Natural killer cell treated with Interleukin-12 subunit alpha and Interleukin-12 subunit beta and Interleukin-15 and Interleukin-18, amount 100 ng/mL, for 72 hours (primary cell): ENCODE measurements around the gene ADIPOR1. TPM values are rescaled to one million over a fixed set of nuclear protein-coding genes. Genes with fewer than 3 reads are reported as not detected.
"Not testable (repeated sequence)": the region's sequence is repeated elsewhere in the genome, so short reads cannot be mapped to it uniquely, and the experiment has no call there.

ENCODE experiments used
- ATAC-seq, 2 donors: fragments of 150-1000 bp; cut with Tn5 transposase in 1 of 2; sonication (Bioruptor Pico), chemical (Tn5 transposase) in 1 of 2; 2 replicates each; pipeline ENCODE4 v1.10.0; 2021
- DNase-seq: peaks from one replicate; pipeline ENCODE4 v3.0.0; 2022; ENCODE audit warnings: low spot score
- H3K27ac Mint-ChIP-seq, 2 donors: 1 replicate in 1 of 2; 2 replicates in 1 of 2; pipeline ENCODE4 v1.8.0; 2022; ENCODE audit warnings: mixed read lengths in 2 of 2, mild to moderate bottlenecking in 1 of 2, moderate library complexity in 1 of 2
- H3K27me3 Mint-ChIP-seq, 2 donors: 1 replicate in 1 of 2; 2 replicates in 1 of 2; pipeline ENCODE4 v1.8.0; 2022; ENCODE audit warnings: mixed read lengths in 2 of 2
- H3K36me3 Mint-ChIP-seq: one replicate; pipeline ENCODE4 v1.8.0; 2022; ENCODE audit warnings: mixed read lengths
- H3K4me1 Mint-ChIP-seq, 2 donors: 1 replicate in 1 of 2; 2 replicates in 1 of 2; pipeline ENCODE4 v1.8.0; 2022; ENCODE audit warnings: low read depth in 2 of 2, mixed read lengths in 2 of 2, mild to moderate bottlenecking in 1 of 2
- H3K4me3 Mint-ChIP-seq: one replicate; pipeline ENCODE4 v1.8.0; 2022; ENCODE audit warnings: mixed read lengths
- H3K9me3 Mint-ChIP-seq: 2 replicates; pipeline ENCODE4 v1.8.0; 2022; ENCODE audit warnings: mixed read lengths
- total RNA-seq, 2 donors: library from RNA; stranded (reverse); gene quantifications; one replicate each; pipeline ENCODE4 v1.2.3, GENCODE V29; 2022

ADIPOR1 gene
- total RNA-seq, 2 donors from 2014 or later: 83.3 to 92.5 TPM

GRCh38 chr1:202987255-202987654 lies 29.1 kb upstream of the ADIPOR1 start:
- no peaks in the 10 kb centered on the region for H3K9me3 Mint-ChIP-seq
- no peak overlapping the region for H3K4me3 Mint-ChIP-seq
- H3K27ac Mint-ChIP-seq: no peak overlapping the region
- ATAC-seq: no peak
- H3K27me3 Mint-ChIP-seq: peaks cover 13 to 19% of the 10 kb centered on the region in 2 donors
- no peak for DNase-seq
- H3K36me3 Mint-ChIP-seq: no peaks in the 10 kb centered on the region
- no peaks in the 10 kb centered on the region for H3K4me1 Mint-ChIP-seq

- H3K9me3 Mint-ChIP-seq, H3K36me3 Mint-ChIP-seq, H3K27ac Mint-ChIP-seq, H3K4me3 Mint-ChIP-seq, H3K27me3 Mint-ChIP-seq, DNase-seq, ATAC-seq, H3K4me1 Mint-ChIP-seq: not testable (repeated sequence)
These were observed 28.0 kb upstream of the ADIPOR1 start for GRCh38 chr1:202986120-202986519.

GRCh38 chr1:202982715-202983430 lies 24.8 kb upstream of the ADIPOR1 start:
- Mint-ChIP-seq H3K4me3 (no peak overlapping the region), H3K36me3 (no peaks in the 10 kb centered on the region)
- ATAC-seq: no peak

GRCh38 chr1:202981939-202982338 lies 23.8 kb upstream of the ADIPOR1 start:
- Mint-ChIP-seq H3K4me1 (no peaks in the 10 kb centered on the region), H3K27ac (no peak overlapping the region)

More at GRCh38 chr1:202982715-202983430, 24.8 kb upstream of the ADIPOR1 start:
- H3K27me3 Mint-ChIP-seq: peaks cover 21 to 33% of the 10 kb centered on the region in 2 donors
- H3K9me3 Mint-ChIP-seq: no peaks in the 10 kb centered on the region
- no peaks in the 10 kb centered on the region for H3K4me1 Mint-ChIP-seq
- H3K27ac Mint-ChIP-seq: no peak overlapping the region
- no peak for DNase-seq

GRCh38 chr1:202979459-202979858 lies 21.3 kb upstream of the ADIPOR1 start:
- DNase-seq (no peak), ATAC-seq (no peak)
- Mint-ChIP-seq H3K4me3 (no peak overlapping the region), H3K9me3 (no peaks in the 10 kb centered on the region), H3K27ac (no peak overlapping the region), H3K36me3 (no peaks in the 10 kb centered on the region), H3K27me3 (peaks cover 31 to 45% of the 10 kb centered on the region in 2 donors), H3K4me1 (peaks cover 0 to 4% of the 10 kb centered on the region in 2 donors)

More at GRCh38 chr1:202981939-202982338, 23.8 kb upstream of the ADIPOR1 start:
- no peak overlapping the region for H3K4me3 Mint-ChIP-seq
- no peak for DNase-seq
- H3K27me3 Mint-ChIP-seq: peaks cover 29 to 38% of the 10 kb centered on the region in 2 donors
- H3K36me3 Mint-ChIP-seq: no peaks in the 10 kb centered on the region
- ATAC-seq: no peak
- H3K9me3 Mint-ChIP-seq: no peaks in the 10 kb centered on the region

- Mint-ChIP-seq H3K27me3 (peaks cover 33 to 49% of the 10 kb centered on the region in 2 donors), H3K36me3 (no peaks in the 10 kb centered on the region), H3K27ac (no peak overlapping the region), H3K9me3 (no peaks in the 10 kb centered on the region), H3K4me1 (peaks cover 0 to 4% of the 10 kb centered on the region in 2 donors), H3K4me3 (no peak overlapping the region)
- ATAC-seq: no peak
- DNase-seq: no peak
These were observed 18.5 kb upstream of the ADIPOR1 start for GRCh38 chr1:202976633-202977032.

- ATAC-seq (no peak), DNase-seq (no peak)
- Mint-ChIP-seq H3K4me1 (peaks cover 0 to 4% of the 10 kb centered on the region in 2 donors), H3K9me3 (no peaks in the 10 kb centered on the region), H3K27ac (no peak overlapping the region), H3K4me3 (no peak overlapping the region), H3K27me3 (peaks cover 28 to 41% of the 10 kb centered on the region in 2 donors), H3K36me3 (no peaks in the 10 kb centered on the region)
These were observed 16.7 kb upstream of the ADIPOR1 start for GRCh38 chr1:202974856-202975255.

- no peaks in the 10 kb centered on the region for H3K36me3 Mint-ChIP-seq
- H3K4me1 Mint-ChIP-seq: peaks cover 17% of the 10 kb centered on the region in 2 donors
- no peak for ATAC-seq
- H3K4me3 Mint-ChIP-seq: no peak overlapping the region
- no peaks in the 10 kb centered on the region for H3K9me3 Mint-ChIP-seq
- H3K27ac Mint-ChIP-seq: no peak overlapping the region
- peaks cover 9 to 19% of the 10 kb centered on the region in 2 donors for H3K27me3 Mint-ChIP-seq
- no peak for DNase-seq
These were observed 13.9 kb upstream of the ADIPOR1 start for GRCh38 chr1:202972046-202972445.

GRCh38 chr1:202968895-202969295 lies 10.8 kb upstream of the ADIPOR1 start:
- Mint-ChIP-seq H3K4me1 (peaks cover 17 to 25% of the 10 kb centered on the region in 2 donors), H3K9me3 (no peaks in the 10 kb centered on the region), H3K36me3 (no peaks in the 10 kb centered on the region), H3K4me3 (peak overlapping the region; percentile 22), H3K27me3 (no peaks in the 10 kb centered on the region), H3K27ac (no peak overlapping the region)
- ATAC-seq (no peak), DNase-seq (no peak)

- H3K4me1 Mint-ChIP-seq: peaks cover 17 to 25% of the 10 kb centered on the region in 2 donors
- peak overlapping the region; percentile 89 for H3K4me3 Mint-ChIP-seq
- ATAC-seq: no peak
- H3K27me3 Mint-ChIP-seq: no peaks in the 10 kb centered on the region
- no peaks in the 10 kb centered on the region for H3K9me3 Mint-ChIP-seq
- no peaks in the 10 kb centered on the region for H3K36me3 Mint-ChIP-seq
- no peak for DNase-seq
- peak overlapping the region; percentile 71 to 75 for H3K27ac Mint-ChIP-seq
These were observed 10.2 kb upstream of the ADIPOR1 start for GRCh38 chr1:202968351-202968750.

DNA sequence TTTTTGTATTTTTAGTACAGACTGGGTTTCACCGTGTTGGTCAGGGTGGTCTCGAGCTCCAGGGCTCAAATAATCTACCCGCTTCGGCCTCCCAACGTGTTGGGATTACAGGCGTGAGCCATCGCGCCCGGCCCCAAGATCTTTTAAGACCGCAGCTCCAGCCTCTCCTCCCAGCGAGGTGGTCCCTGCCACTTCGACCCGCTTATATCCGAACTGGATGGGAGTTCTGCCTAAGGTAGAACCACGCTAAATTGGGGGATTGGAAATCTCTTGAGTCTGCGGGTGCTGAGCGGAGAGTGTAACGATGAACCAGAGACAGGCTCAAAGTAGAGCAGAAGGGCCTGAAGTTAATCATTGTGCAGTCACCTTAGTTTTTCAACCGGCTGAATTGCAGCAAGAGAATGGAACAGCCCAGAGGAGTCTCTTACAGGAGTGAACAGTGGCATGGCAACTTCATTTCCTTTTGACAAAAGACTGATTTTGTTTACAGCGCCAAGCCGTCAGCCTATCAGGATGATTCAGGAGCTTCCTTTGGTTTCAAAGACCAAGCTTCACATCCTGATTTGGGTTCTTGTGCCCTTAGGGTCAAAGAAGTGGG lies 9.7 kb upstream of the ADIPOR1 start:
- ATAC-seq (peak in 1 of 2 donors; percentile 34), DNase-seq (no peak)
- Mint-ChIP-seq H3K4me3 (peak overlapping the region; percentile 89), H3K27me3 (no peaks in the 10 kb centered on the region), H3K4me1 (peaks cover 17 to 25% of the 10 kb centered on the region in 2 donors), H3K9me3 (no peaks in the 10 kb centered on the region), H3K36me3 (no peaks in the 10 kb centered on the region), H3K27ac (peak overlapping the region; percentile 71 to 75)

- no peaks in the 10 kb centered on the region for H3K27me3 Mint-ChIP-seq
- peaks cover 17 to 25% of the 10 kb centered on the region in 2 donors for H3K4me1 Mint-ChIP-seq
- peak overlapping the region; percentile 89 for H3K4me3 Mint-ChIP-seq
- no peaks in the 10 kb centered on the region for H3K36me3 Mint-ChIP-seq
- no peaks in the 10 kb centered on the region for H3K9me3 Mint-ChIP-seq
- ATAC-seq (no peak), DNase-seq (peak; percentile 63)
- H3K27ac Mint-ChIP-seq: peak overlapping the region; percentile 32 to 80
These were observed 8.1 kb upstream of the ADIPOR1 start for GRCh38 chr1:202966006-202966898.

DNA sequence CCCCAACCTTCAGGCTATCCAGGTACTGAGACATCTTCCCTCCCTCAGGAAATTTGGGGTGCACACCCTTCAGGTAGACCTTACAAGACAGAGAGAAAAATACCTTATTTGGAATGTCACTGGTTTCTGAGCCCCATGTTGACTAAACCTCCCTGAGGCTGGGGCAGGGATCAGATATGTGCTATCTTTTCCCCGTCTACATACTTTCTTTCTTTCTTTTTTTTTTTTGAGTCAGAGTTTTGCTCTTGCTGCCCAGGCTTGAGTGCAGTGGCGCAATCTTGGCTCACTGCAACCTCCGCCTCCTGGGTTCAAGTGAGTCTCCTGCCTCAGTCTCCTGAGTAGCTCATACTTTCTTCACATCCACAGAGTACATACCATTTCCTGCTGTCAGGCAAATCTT lies 7.3 kb upstream of the ADIPOR1 start:
- H3K4me3 Mint-ChIP-seq: peak overlapping the region; percentile 89

More for the DNA sequence above, 7.3 kb upstream of the ADIPOR1 start:
- Mint-ChIP-seq H3K27ac (peak overlapping the region in 1 of 2 donors; percentile 80), H3K27me3 (no peaks in the 10 kb centered on the region), H3K36me3 (no peaks in the 10 kb centered on the region), H3K4me1 (peaks cover 17 to 25% of the 10 kb centered on the region in 2 donors), H3K9me3 (no peaks in the 10 kb centered on the region)
- ATAC-seq (no peak), DNase-seq (no peak)
